Stomach (tissue), 9 donors: ENCODE measurements around the gene HSD17B4. TPM values are rescaled to one million over a fixed set of nuclear protein-coding genes. Genes with fewer than 3 reads are reported as not detected.
"Not testable (repeated sequence)": the region's sequence is repeated elsewhere in the genome, so short reads cannot be mapped to it uniquely, and the experiment has no call there.

Experiments
- DNase-seq, 2 donors: peaks; one replicate each; pipeline versions ENCODE4 v3.0.0 to v3.0.0-alpha.2; 2013 to 2019
- H3K27ac ChIP-seq, 5 donors: fragments of 200-600 bp in 4 of 5; sonication (generic) in 4 of 5; one replicate each; pipeline ENCODE4 v1.5.1; 2013 to 2019; ENCODE audit warnings: mild to moderate bottlenecking in 1 of 5, moderate library complexity in 1 of 5
- H3K27me3 ChIP-seq, 3 donors: fragments of 200-600 bp; sonication (generic); one replicate each; pipeline ENCODE4 v1.5.1; 2017 to 2019; ENCODE audit warnings: mixed run types in 1 of 3
- H3K36me3 ChIP-seq, 4 donors: fragments of 200-600 bp; sonication (generic); 1 replicate in 3 of 4; 2 replicates in 1 of 4; pipeline ENCODE4 v1.5.1; 2016 to 2019
- H3K4me1 ChIP-seq, 4 donors: fragments of 200-600 bp; sonication (generic); one replicate each; pipeline ENCODE4 v1.5.1; 2016 to 2019
- H3K4me3 ChIP-seq, 4 donors: fragments of 200-600 bp; sonication (generic) in 3 of 4; one replicate each; pipeline ENCODE4 v1.5.1; 2016 to 2019; ENCODE audit warnings: mild to moderate bottlenecking in 1 of 4
- H3K9me3 ChIP-seq, 4 donors: fragments of 200-600 bp; sonication (generic); one replicate each; pipeline ENCODE4 v1.5.1; 2016 to 2019
- CTCF ChIP-seq, 7 experiments: fragments of 450-650 bp in 4 of 7; fragments of 200-600 bp in 3 of 7; sonication (generic) in 3 of 7; IDR thresholded peaks; one replicate each; pipeline ENCODE4 v1.5.1; 2016 to 2019; ENCODE audit warnings: antibody characterized with exemption in 7 of 7, control low read depth in 2 of 7, mild to moderate bottlenecking in 1 of 7
- EP300 ChIP-seq: sonication (generic); formaldehyde crosslinking; IDR thresholded peaks from one replicate; pipeline ENCODE4 v1.6.1; 2017; ENCODE audit warnings: antibody characterized with exemption
- POLR2A ChIP-seq, 4 donors: fragments of 450-650 bp; IDR thresholded peaks; one replicate each; pipeline ENCODE4 v1.6.1; 2016; ENCODE audit warnings: antibody characterized with exemption in 4 of 4, control low read depth in 2 of 4, mild to moderate bottlenecking in 1 of 4, moderate library complexity in 1 of 4
- POLR2AphosphoS5 ChIP-seq, 3 donors: sonication (generic); formaldehyde crosslinking; IDR thresholded peaks; one replicate each; pipeline ENCODE4 v1.6.1; 2016; ENCODE audit warnings: antibody characterized with exemption in 3 of 3
- WGBS, 5 donors: extraction: QIAGEN DNeasy Blood & Tissue Kit in 3 of 5; methylation state at CpG; one replicate each; pipeline versions ENCODE4 v1.1.5 to v1.1.7; 2013 to 2018; 5-methylcytosine and 5-hydroxymethylcytosine counted together
- intact Hi-C: fragments of 100-400 bp; cut with DNase I; formaldehyde crosslinking; loops from one replicate; pipeline ENCODE4 v1.15.1; 2023; ENCODE audit warnings: low total_unique reads
- polyA plus RNA-seq, 3 donors: library from polyadenylated mRNA; stranded (reverse); fragments of 200-250 nt; gene quantifications; one replicate each; pipeline ENCODE4 v1.2.3, GENCODE V29; 2013
- total RNA-seq, 5 donors: library from RNA; depleted of rRNA; stranded (reverse); fragments of >200 nt; gene quantifications; one replicate each; pipeline versions ENCODE4 v1.1.0 to v1.2.3, GENCODE V29; 2014 to 2016
- donor health status: healthy with polysubstance abuse.
- donor health status: Bipolar disorder and iron deficiency.
- donor health status: healthy.

Gene HSD17B4
- total and polyA plus RNA-seq, 8 donors = 64.3 to 274 (median 172) TPM

DNA sequence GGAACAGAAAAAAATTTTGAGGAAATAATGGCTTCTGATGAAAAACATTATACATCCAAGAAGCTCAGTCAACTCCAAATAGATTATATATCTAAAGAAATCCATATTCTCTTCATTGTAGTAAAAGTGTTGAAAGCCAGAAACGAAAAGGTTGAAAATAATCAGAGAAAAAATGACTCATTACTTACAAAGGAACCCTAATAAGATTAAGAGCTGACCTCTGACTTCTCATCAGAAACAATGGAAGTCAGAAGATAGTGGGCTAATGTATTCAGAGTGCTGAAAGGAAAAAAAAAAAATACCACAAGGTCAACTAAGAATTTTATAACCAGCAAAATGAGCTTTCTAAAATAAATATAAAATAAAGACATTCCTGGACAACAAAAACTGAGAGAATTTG lies 60.0 kb downstream of the HSD17B4 start:
- WGBS, 5 donors = 45 to 77% (median 72%) methylated on average over 1 of the region's 1 CpG
- DNase-seq = no peak
- TF ChIP-seq POLR2A (IDR thresholded peaks at IDR 0.05) (no peak), CTCF (IDR thresholded peaks at IDR 0.05) (no peak), EP300 (no peak), POLR2AphosphoS5 (IDR thresholded peaks at IDR 0.05) (no peak)
- Histone ChIP-seq H3K36me3 (peaks cover 22 to 82% (median 77%) of the 10 kb centered on the region in 4 donors), H3K27ac (no peak overlapping the region), H3K4me3 (no peak overlapping the region), H3K9me3 (no peaks in the 10 kb centered on the region), H3K27me3 (no peaks in the 10 kb centered on the region), H3K4me1 (no peaks in the 10 kb centered on the region)
- intact Hi-C loops = no loop called here

DNA sequence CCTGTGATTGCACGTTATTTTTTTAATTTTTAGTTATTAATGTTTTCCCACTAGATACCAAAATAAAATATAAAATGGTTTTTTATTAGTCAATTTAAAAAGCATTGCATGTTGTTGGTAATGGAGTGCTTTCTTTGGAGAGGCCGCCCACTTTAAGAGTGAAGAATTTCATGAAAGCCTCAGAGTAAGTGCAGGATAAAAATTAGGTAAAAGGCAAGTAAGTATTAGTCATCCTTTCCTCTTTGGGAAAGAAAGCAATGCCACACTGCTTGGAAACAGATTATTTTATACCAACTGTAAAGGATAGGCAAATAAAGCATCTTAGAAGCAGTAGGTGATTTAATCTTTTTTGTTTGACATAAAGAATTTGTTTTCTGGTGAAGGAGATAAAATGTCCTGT lies 62.9 kb downstream of the HSD17B4 start:
- 94 to 98% (median 96%) methylated on average over 2 of the region's 2 CpGs for WGBS, 5 donors
- DNase-seq = no peak
- H3K9me3 ChIP-seq = no peaks in the 10 kb centered on the region
- H3K4me3 ChIP-seq = no peak overlapping the region
- no peak overlapping the region for H3K27ac ChIP-seq
- intact Hi-C loops = no loop called here
- TF ChIP-seq POLR2AphosphoS5 (IDR thresholded peaks at IDR 0.05) = no peak
- TF ChIP-seq POLR2A (IDR thresholded peaks at IDR 0.05) = no peak
- no peak for TF ChIP-seq CTCF (IDR thresholded peaks at IDR 0.05)
- TF ChIP-seq EP300 = no peak
- no peaks in the 10 kb centered on the region for H3K27me3 ChIP-seq
- peaks cover 11 to 88% (median 84%) of the 10 kb centered on the region in 4 donors for H3K36me3 ChIP-seq
- no peaks in the 10 kb centered on the region for H3K4me1 ChIP-seq

GRCh38 chr5:119517115-119517514 lies 64.8 kb downstream of the HSD17B4 start:
- 94 to 100% (median 96%) methylated on average over 8 to 30 of the region's 30 CpGs for whole genome bisulfite sequencing, 5 donors
- DNase-seq, H3K27me3 ChIP-seq, H3K4me1 ChIP-seq, H3K4me3 ChIP-seq, intact Hi-C loops, H3K27ac ChIP-seq, H3K9me3 ChIP-seq: not testable (repeated sequence)
- peaks cover 2 to 76% (median 74%) of the 10 kb centered on the region in 4 donors for H3K36me3 ChIP-seq

DNA sequence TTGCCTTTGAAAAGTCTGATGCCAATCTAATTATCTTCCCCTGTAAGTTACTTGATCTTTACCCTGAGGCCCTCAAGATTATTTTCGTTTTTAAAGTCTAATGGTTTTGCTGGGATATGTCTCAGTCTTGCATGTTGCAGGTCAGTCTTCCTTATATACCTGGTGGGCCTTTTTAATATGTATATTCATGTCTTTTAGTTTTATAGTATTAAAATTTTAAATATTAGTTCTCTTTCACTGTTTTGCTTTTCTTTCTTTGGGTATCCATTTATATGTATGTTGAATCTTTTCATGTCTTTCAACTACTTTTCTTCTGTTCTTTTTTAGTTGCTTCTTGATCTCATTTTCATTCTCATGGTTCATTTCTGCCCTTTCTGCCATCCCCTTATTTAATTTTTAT lies 68.9 kb downstream of the HSD17B4 start:
- Histone ChIP-seq H3K36me3 (peaks cover 8 to 68% (median 56%) of the 10 kb centered on the region in 4 donors), H3K4me1 (peaks cover 0 to 9% (median 4%) of the 10 kb centered on the region in 4 donors), H3K9me3 (peaks cover 0 to 3% (median 0%) of the 10 kb centered on the region in 4 donors), H3K4me3 (no peak overlapping the region), H3K27me3 (no peaks in the 10 kb centered on the region), H3K27ac (no peak overlapping the region)
- 79 to 89% (median 86%) methylated on average over 1 of the region's 1 CpG for WGBS, 5 donors
- no peak for DNase-seq
- intact Hi-C loops = no loop called here
- TF ChIP-seq POLR2AphosphoS5 (IDR thresholded peaks at IDR 0.05) = no peak
- TF ChIP-seq CTCF (IDR thresholded peaks at IDR 0.05) = no peak
- TF ChIP-seq POLR2A (IDR thresholded peaks at IDR 0.05) = no peak
- TF ChIP-seq EP300 = no peak

DNA sequence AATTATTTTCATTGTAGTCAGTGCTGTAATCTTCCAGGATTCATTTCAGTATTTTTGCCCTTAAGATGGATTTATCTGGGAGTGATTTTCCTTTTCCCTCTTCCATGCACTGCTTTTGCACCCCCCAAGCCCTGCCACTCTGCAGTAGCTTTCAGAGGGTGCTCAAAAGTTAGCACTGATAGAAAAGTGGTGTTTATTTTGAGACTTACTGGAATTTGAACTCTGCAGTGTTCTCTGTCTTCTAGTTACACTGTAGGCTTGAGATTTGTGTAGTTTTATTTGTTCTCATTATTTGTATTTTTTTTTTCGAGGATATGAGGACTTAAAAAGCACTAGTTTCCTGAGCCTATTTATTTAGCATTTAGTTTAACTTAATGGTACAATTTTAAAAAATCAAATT lies 70.5 kb downstream of the HSD17B4 start:
- no peak for DNase-seq
- Histone ChIP-seq H3K9me3 (peaks cover 0 to 3% (median 0%) of the 10 kb centered on the region in 4 donors), H3K36me3 (peaks cover 6 to 68% (median 56%) of the 10 kb centered on the region in 4 donors), H3K4me1 (peaks cover 0 to 9% (median 4%) of the 10 kb centered on the region in 4 donors), H3K27me3 (no peaks in the 10 kb centered on the region), H3K27ac (no peak overlapping the region), H3K4me3 (no peak overlapping the region)
- WGBS, 5 donors = 47 to 67% (median 57%) methylated on average over 1 of the region's 1 CpG
- intact Hi-C loops = no loop called here
- no peak for TF ChIP-seq POLR2A (IDR thresholded peaks at IDR 0.05)
- TF ChIP-seq POLR2AphosphoS5 (IDR thresholded peaks at IDR 0.05) = no peak
